Cortex of kidney (tissue), 1 donor: ENCODE results near the gene UNC5A.

Source experiments
- DNase-seq: peaks from one replicate; lab custom pipeline; 2025; lab: John Stamatoyannopoulos, UW

Gene UNC5A

GRCh38 chr5:176800024-176800423 is 10.3 kb upstream of the UNC5A start:
- DNase-seq, result no peak

- DNase-seq, result no peak
These were observed 8.1 kb upstream of the UNC5A start for GRCh38 chr5:176802116-176802784.

- no peak for DNase-seq
These were observed 7.1 kb upstream of the UNC5A start for GRCh38 chr5:176803068-176803942.

- DNase-seq, result no peak
These were observed 6.3 kb upstream of the UNC5A start for GRCh38 chr5:176803943-176804498.

GRCh38 chr5:176806137-176806536 is 4.2 kb upstream of the UNC5A start:
- DNase-seq, result no peak

- DNase-seq, result no peak
These were observed 747 bp upstream of the UNC5A start for GRCh38 chr5:176809544-176810080.

- no peak for DNase-seq
These were observed 535 bp downstream of the UNC5A start for GRCh38 chr5:176810687-176811501.

- no peak for DNase-seq
These were observed 2.2 kb downstream of the UNC5A start for GRCh38 chr5:176812269-176813259.

GRCh38 chr5:176813587-176814312 is 3.4 kb downstream of the UNC5A start:
- no peak for DNase-seq

- no peak for DNase-seq
These were observed 3.9 kb downstream of the UNC5A start for GRCh38 chr5:176814313-176814685.

- no peak for DNase-seq
These were observed 4.6 kb downstream of the UNC5A start for GRCh38 chr5:176814836-176815438.

GRCh38 chr5:176816043-176816745 is 5.8 kb downstream of the UNC5A start:
- DNase-seq, result no peak

- no peak for DNase-seq
These were observed 6.5 kb downstream of the UNC5A start for GRCh38 chr5:176816791-176817347.

GRCh38 chr5:176817369-176817840 is 7.0 kb downstream of the UNC5A start:
- DNase-seq, result no peak

GRCh38 chr5:176817841-176818377 is 7.5 kb downstream of the UNC5A start:
- DNase-seq, result no peak

GRCh38 chr5:176818391-176819098 is 8.2 kb downstream of the UNC5A start:
- DNase-seq, result no peak

- DNase-seq, result no peak
These were observed 9.1 kb downstream of the UNC5A start for GRCh38 chr5:176819476-176819875.

GRCh38 chr5:176820937-176821336 is 10.6 kb downstream of the UNC5A start:
- DNase-seq, result no peak
